GM18951 (cell line): ENCODE measurements around the gene STAM.
A peak's percentile ranks its signal among the peaks of the same experiment; 100 is the strongest.

ENCODE experiments used
- POLR2A ChIP-seq: IDR thresholded peaks from 4 replicates; pipeline ENCODE4 v1.6.1; 2011; ENCODE audit warnings: mild to moderate bottlenecking; ENCODE audit not compliant: insufficient read length, insufficient read depth; ENCODE audit errors: extremely low read depth
- in situ Hi-C: fragments of 300-500 bp; cut with MboI; formaldehyde crosslinking; loops from one replicate; pipeline ENCODE4 v1.12.0; 2022; ENCODE audit warnings: low sequenced_read_pairs, mixed read lengths, inconsistent platforms; ENCODE audit not compliant: unreplicated experiment

The STAM gene

DNA sequence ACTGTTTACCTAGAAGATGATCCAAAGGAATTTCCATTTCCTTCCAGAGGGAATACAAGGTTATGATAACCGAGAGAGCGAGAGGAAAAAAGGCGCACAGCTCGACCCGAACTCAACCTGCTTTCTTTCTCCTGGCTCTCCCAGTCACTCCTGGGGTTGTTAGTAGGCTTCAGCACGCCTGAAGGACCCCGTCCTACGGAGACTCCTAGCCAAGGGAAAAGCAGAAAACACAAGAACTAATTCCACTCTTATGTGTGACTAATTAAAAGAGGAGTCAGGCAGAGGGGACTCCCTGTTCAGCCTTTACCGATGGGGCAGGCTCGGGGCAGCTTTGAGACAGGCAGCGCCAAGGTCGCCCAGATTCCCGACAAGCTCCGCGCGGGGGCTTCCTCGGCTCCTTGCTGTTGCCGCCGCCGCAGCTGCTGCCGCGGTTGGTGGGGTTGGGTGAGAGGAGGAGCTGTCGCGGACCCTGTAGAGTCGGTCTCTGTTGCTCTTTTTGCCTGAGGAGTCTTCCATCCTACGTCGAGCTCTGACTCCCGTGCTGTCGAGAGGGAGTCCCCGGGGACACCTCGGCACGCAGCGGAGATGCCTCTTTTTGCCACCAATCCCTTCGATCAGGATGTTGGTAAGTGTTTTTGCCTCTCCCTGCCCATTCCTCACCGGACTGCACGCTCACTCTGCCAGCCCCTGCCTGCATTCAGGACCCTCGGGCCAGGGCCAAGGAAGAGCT is at the start of gene STAM:
Gene STAM (plus strand): TSS at position 397 of the 730 bp plus-strand sequence. CDS start 189 bp downstream, at position 586.
- TF ChIP-seq POLR2A, result peak; percentile 77
- in situ Hi-C loops, result loop anchor here (5.0 kb wide), 1 partner anchor 88 kb away; no protein-coding TSS in a partner anchor

GRCh38 chr10:17597386-17597785 is 46.6 kb upstream of the STAM start:
- in situ Hi-C loops, result no loop called here

DNA sequence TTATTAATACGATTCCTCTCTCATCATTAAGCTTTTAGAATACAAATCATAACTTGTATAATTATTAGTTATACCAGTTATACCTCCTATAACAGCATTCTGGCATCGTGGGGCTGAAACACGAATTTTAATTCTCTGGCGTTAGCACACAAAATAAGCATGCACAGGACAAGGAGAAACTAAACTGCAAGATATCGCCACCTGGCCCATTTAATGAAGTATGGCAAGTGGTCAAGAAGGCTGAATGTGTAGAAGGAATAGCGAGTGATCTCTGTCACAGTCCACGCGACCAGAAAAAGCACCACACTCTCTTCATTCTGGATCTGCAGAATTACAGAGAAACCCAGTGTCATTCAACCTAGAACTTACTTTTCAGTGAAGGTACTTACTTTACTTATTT is 44.9 kb upstream of the STAM start:
- TF ChIP-seq POLR2A, result no peak
- in situ Hi-C loops, result no loop called here

More at GRCh38 chr10:17597386-17597785, 46.6 kb upstream of the STAM start:
- TF ChIP-seq POLR2A, result no peak

- TF ChIP-seq POLR2A, result no peak
- in situ Hi-C loops, result loop anchor here (10.0 to 25.0 kb wide), 2 partner anchors 129 to 506 kb away; no protein-coding TSS in a partner anchor
These were observed 38.0 kb upstream of the STAM start for GRCh38 chr10:17605936-17606335.

GRCh38 chr10:17606547-17607040 is 37.4 kb upstream of the STAM start:
- no peak for TF ChIP-seq POLR2A
- in situ Hi-C loops, result loop anchor here (10.0 to 25.0 kb wide), 2 partner anchors 128 to 506 kb away; no protein-coding TSS in a partner anchor

DNA sequence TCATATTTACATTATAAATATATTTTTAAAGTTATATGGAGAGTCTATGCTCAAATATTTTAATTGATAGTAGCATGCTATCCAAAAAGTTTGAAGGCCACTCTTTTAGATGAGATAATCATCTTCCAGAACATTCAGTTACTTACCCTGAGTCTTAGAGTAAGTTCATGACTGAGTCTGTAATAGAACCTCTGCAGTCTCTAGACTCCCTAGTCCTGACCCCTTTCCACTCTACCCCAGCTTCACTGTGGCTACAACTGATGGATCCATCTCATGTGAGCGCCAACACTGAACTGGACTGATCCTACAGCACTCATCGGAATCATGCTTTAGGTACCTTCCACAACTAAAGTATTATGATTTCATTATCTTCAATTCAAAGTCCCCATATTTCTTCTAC is 36.9 kb upstream of the STAM start:
- in situ Hi-C loops, result loop anchor here (10.0 to 25.0 kb wide), 2 partner anchors 128 to 505 kb away; no protein-coding TSS in a partner anchor
- TF ChIP-seq POLR2A, result no peak

DNA sequence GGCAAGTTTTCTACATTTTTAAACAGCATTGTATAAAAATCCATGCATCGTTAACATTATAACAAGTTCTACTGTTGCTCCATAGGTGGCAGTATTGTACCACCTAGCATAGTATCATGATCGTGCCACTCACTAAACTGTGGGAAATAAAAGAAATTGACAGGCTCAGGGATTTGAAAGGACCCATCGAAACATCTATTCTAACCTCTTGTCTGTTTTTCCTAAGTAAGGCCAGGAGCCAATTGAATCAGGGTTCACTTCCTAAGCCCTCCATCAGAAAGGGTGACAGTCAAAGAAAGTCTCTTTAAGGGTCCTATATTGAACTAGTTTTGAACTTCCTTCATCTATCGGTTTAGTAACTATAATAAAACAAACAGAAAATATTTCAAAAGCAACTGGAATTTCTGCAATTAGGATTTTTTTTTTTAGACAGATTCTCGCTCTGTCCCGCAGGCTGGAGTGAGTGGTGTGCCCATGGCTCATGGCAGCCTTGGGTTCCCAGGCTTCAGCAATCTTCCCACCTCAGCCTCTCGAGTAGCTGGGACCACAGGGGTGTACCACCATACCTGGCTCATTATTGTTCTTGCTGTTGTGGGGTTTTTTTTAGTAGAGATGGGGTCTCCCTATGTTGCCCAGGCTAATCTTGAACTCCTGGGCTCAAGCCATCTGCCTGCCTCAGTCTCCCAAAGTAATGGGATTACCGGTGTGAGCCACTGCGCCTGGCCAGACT is 36.2 kb upstream of the STAM start:
- in situ Hi-C loops, result loop anchor here (10.0 to 25.0 kb wide), 2 partner anchors 127 to 505 kb away; no protein-coding TSS in a partner anchor

DNA sequence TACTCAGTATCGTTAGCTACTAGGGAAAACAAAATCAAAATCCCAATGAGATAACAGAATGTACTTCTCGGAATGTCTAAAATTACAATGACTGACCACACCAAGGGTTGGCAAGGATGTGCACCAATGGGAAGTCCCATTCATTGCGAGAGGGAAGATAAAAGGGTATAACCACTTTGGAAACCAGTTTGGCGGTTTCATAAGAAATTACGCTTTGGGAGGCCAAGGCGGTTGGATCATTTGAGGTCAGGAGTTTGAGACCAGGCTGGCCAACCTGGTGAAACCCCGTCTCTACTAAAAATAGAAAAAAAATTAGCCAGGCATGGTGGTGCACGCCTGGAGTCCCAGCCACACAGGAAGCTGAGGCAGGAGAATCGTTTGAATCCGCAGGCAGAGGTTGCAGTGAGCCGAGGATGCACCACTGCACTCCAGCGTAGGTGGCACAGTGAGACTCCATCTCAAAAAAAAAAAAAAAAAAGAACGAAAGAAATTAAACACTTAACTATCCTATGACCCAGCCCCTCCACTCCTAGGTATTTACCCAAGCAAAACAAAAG is 34.4 kb upstream of the STAM start:
- no peak for TF ChIP-seq POLR2A
- in situ Hi-C loops, result loop anchor here (10.0 to 25.0 kb wide), 2 partner anchors 125 to 503 kb away; no protein-coding TSS in a partner anchor

More for the DNA sequence above, 36.2 kb upstream of the STAM start:
- no peak for TF ChIP-seq POLR2A

GRCh38 chr10:17616403-17617030 is 27.4 kb upstream of the STAM start:
- in situ Hi-C loops, result loop anchor here (25.0 kb wide), 1 partner anchor 496 kb away; no protein-coding TSS in a partner anchor
- TF ChIP-seq POLR2A, result no peak

GRCh38 chr10:17617031-17617911 is 26.7 kb upstream of the STAM start, which contains the start of gene HACD1:
Gene HACD1 (minus strand): TSS chr10:17617374. CDS start chr10:17617339, 35 bp downstream.
- in situ Hi-C loops, result loop anchor here (25.0 kb wide), 1 partner anchor 495 kb away; no protein-coding TSS in a partner anchor

DNA sequence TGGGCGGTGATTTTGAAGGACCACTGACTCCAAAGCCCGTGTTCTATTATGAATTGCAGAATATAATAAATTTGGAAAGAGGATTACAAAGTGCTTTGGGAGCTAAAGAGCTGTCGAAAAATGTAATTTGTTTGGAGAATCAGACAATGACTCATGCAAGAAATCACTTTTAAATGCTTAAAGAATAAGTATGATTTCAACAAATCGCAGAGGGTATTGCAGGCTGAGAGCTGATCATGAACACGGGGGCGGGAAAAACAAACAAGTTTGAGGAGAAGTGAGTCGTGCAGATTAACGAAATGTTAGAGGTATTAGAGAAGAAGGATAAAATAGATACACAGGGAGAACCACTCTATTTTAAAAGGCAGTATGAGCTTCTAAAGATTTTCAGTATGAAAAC is 21.9 kb upstream of the STAM start:
- in situ Hi-C loops, result loop anchor here (25.0 kb wide), 1 partner anchor 490 kb away; no protein-coding TSS in a partner anchor
- no peak for TF ChIP-seq POLR2A

More at GRCh38 chr10:17617031-17617911, 26.7 kb upstream of the STAM start, which contains the start of gene HACD1:
- TF ChIP-seq POLR2A, result peak; percentile 53
